ENCODE data around the gene MXD3. TPM values are rescaled to one million over a fixed set of nuclear protein-coding genes. Genes with fewer than 3 reads are reported as not detected.

The MXD3 gene
- total and polyA plus RNA-seq, 2 donors (not counting 1 experiment from before 2014, with no cell fraction given), result 11.5 to 14.8 TPM

DNA sequence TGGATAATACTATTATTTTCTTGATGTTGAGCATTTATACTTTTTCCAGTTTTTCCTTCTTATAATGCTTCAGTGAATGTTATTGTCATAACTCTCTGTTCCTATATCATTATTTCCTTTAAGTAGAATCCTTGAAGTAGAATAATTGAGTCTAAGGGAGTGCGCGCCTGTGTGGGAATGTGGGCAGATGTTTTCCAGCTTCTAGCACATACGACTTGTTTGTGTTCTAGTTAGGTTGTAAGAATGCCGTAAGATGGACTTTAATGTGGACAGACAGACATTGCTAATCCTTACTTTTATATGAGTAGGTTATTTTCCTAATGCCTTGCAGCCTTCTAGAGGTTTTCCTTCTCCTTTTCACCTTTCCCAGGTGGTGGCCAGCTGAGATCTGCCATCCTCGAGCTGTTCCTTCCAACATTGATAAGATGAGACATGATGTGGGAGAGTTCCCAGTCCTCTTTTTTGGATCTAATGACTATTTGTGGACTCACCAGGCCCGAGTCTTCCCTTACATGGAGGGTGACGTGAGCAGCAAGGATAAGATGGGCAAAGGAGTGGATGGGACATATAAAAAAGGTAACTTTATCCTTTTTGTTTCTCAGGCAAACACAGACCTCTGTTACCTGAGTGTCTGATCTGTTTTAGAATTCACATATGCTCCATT is 42.3 kb downstream of the MXD3 start:
- CTCF ChIA-PET, result interaction anchor here (1.1 kb wide), 1 partner anchor 156 kb away, joined by 4 read pairs; no protein-coding TSS in a partner anchor
- H3K4me3 Mint-ChIP-seq, result no peak overlapping the region
- H3K4me1 ChIP-seq (ENCODE audit: control insufficient read depth in 2 of 2, insufficient read depth in 2 of 2, low read length in 2 of 2), result no peaks in the 10 kb centered on the region
- no peaks in the 10 kb centered on the region for H3K4me1 Mint-ChIP-seq
- H3K9me3 ChIP-seq (ENCODE audit: control extremely low read depth in 1 of 3, control insufficient read depth in 2 of 3, insufficient read depth in 1 of 3, low read length in 2 of 3), result no peaks in the 10 kb centered on the region
- peaks cover 6 to 90% of the 10 kb centered on the region in 2 experiments for H3K36me3 ChIP-seq (replicated peaks in 1 of 2; ENCODE audit: control extremely low read depth in 1 of 2, control insufficient read depth in 1 of 2, extremely low read depth in 1 of 2, insufficient read depth in 2 of 2, low read length in 1 of 2)
- DNase-seq, result no peak
- no peaks in the 10 kb centered on the region for H3K9me3 Mint-ChIP-seq (ENCODE audit: insufficient read depth)
- no peaks in the 10 kb centered on the region for H3K27me3 Mint-ChIP-seq
- no peak for ATAC-seq (ENCODE audit: low read depth)
- no peaks in the 10 kb centered on the region for H3K27me3 ChIP-seq (replicated peaks in 1 of 4; ENCODE audit: control extremely low read depth in 1 of 4, control insufficient read depth in 3 of 4, insufficient read depth in 4 of 4, low read length in 3 of 4)
- intact Hi-C loops (cut with micrococcal nuclease), result no loop called here
- H3K79me2 ChIP-seq (ENCODE audit: control insufficient read depth, insufficient read depth, low read length), result peaks cover 10% of the 10 kb centered on the region
- WGBS (ENCODE audit: insufficient coverage), result 100% methylated on average over 2 of the region's 7 CpGs
- H3K4me2 ChIP-seq (replicated peaks; ENCODE audit: low read depth, low read length, poor library complexity, severe bottlenecking), result no peak overlapping the region
- no peak overlapping the region for H2AFZ ChIP-seq (ENCODE audit: insufficient read depth, low read depth, low read length, poor library complexity, severe bottlenecking)
- TF ChIP-seq, protein P1, sequence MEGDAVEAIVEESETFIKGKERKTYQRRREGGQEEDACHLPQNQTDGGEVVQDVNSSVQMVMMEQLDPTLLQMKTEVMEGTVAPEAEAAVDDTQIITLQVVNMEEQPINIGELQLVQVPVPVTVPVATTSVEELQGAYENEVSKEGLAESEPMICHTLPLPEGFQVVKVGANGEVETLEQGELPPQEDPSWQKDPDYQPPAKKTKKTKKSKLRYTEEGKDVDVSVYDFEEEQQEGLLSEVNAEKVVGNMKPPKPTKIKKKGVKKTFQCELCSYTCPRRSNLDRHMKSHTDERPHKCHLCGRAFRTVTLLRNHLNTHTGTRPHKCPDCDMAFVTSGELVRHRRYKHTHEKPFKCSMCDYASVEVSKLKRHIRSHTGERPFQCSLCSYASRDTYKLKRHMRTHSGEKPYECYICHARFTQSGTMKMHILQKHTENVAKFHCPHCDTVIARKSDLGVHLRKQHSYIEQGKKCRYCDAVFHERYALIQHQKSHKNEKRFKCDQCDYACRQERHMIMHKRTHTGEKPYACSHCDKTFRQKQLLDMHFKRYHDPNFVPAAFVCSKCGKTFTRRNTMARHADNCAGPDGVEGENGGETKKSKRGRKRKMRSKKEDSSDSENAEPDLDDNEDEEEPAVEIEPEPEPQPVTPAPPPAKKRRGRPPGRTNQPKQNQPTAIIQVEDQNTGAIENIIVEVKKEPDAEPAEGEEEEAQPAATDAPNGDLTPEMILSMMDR (IDR thresholded peaks at IDR 0.05), result no peak
- no peak for TF ChIP-seq EZH2 (IDR thresholded peaks at IDR 0.05; ENCODE audit: borderline replicate concordance, insufficient read depth, low read depth, low read length, poor library complexity, severe bottlenecking)
- H3K9ac ChIP-seq (ENCODE audit: low read length), result no peak overlapping the region
- peaks cover 18% of the 10 kb centered on the region for H4K20me1 ChIP-seq (ENCODE audit: control insufficient read depth, insufficient read depth, low read length, poor library complexity, severe bottlenecking)
- no peak overlapping the region for H3K27ac Mint-ChIP-seq
- H3K27ac ChIP-seq (ENCODE audit: low read length in 2 of 2), result no peak overlapping the region
- no peak overlapping the region for H3K4me3 ChIP-seq (ENCODE audit: control extremely low read depth in 1 of 5, extremely low read depth in 1 of 5, insufficient read depth in 1 of 5, low read depth in 2 of 5, low read length in 4 of 5)
- POLR2A ChIA-PET, result no interaction called here

DNA sequence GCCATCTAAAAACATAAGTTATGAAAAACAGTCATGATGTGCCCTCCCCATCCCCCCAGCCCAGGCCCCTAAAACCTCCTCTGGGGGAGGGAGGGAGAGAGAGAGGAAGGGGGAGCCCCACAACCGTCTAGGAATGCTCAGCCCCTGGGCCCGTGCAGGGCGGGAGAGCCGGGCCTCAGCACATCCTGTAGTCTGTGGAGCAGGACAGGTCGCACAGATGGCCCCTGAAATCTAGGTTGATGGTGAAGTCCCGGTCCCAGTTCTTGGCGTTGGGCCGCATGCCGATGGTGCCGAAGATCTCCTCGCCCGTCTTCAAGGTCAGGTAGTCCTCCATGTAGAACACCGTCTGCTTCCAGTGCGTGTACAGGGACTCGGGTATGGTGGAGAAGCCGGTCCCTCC is 46.3 kb downstream of the MXD3 start:
- WGBS (ENCODE audit: insufficient coverage), result 96% methylated on average over 12 of the region's 16 CpGs
- H3K4me3 Mint-ChIP-seq, result no peak overlapping the region
- H3K9me3 Mint-ChIP-seq (ENCODE audit: insufficient read depth), result no peaks in the 10 kb centered on the region
- ATAC-seq (ENCODE audit: low read depth) (no peak), DNase-seq (no peak)
- H3K27me3 Mint-ChIP-seq, result no peaks in the 10 kb centered on the region
- H3K36me3 ChIP-seq (replicated peaks in 1 of 2; ENCODE audit: control extremely low read depth in 1 of 2, control insufficient read depth in 1 of 2, extremely low read depth in 1 of 2, insufficient read depth in 2 of 2, low read length in 1 of 2), result peaks cover 14 to 89% of the 10 kb centered on the region in 2 experiments
- no peak overlapping the region for H3K27ac Mint-ChIP-seq
- H3K4me3 ChIP-seq (ENCODE audit: control extremely low read depth in 1 of 5, extremely low read depth in 1 of 5, insufficient read depth in 1 of 5, low read depth in 2 of 5, low read length in 4 of 5), result no peak overlapping the region
- peaks cover 17% of the 10 kb centered on the region for H4K20me1 ChIP-seq (ENCODE audit: control insufficient read depth, insufficient read depth, low read length, poor library complexity, severe bottlenecking)
- ChIA-PET POLR2A (no interaction called here), CTCF (no interaction called here)
- H3K9me3 ChIP-seq (ENCODE audit: control extremely low read depth in 1 of 3, control insufficient read depth in 2 of 3, insufficient read depth in 1 of 3, low read length in 2 of 3), result no peaks in the 10 kb centered on the region
- no peak for TF ChIP-seq EZH2 (IDR thresholded peaks at IDR 0.05; ENCODE audit: borderline replicate concordance, insufficient read depth, low read depth, low read length, poor library complexity, severe bottlenecking)
- no peaks in the 10 kb centered on the region for H3K27me3 ChIP-seq (replicated peaks in 1 of 4; ENCODE audit: control extremely low read depth in 1 of 4, control insufficient read depth in 3 of 4, insufficient read depth in 4 of 4, low read length in 3 of 4)
- H3K4me1 Mint-ChIP-seq, result no peaks in the 10 kb centered on the region
- intact Hi-C loops (cut with micrococcal nuclease), result no loop called here
- no peaks in the 10 kb centered on the region for H3K4me1 ChIP-seq (ENCODE audit: control insufficient read depth in 2 of 2, insufficient read depth in 2 of 2, low read length in 2 of 2)
- H2AFZ ChIP-seq (ENCODE audit: insufficient read depth, low read depth, low read length, poor library complexity, severe bottlenecking), result no peak overlapping the region
- H3K27ac ChIP-seq (ENCODE audit: low read length in 2 of 2), result no peak overlapping the region
- peaks cover 4% of the 10 kb centered on the region for H3K79me2 ChIP-seq (ENCODE audit: control insufficient read depth, insufficient read depth, low read length)
- no peak overlapping the region for H3K4me2 ChIP-seq (replicated peaks; ENCODE audit: low read depth, low read length, poor library complexity, severe bottlenecking)
- no peak overlapping the region for H3K9ac ChIP-seq (ENCODE audit: low read length)

Measured in B cell (primary cell).